WI38 (cell line): ENCODE data around the gene KRTAP2-3.
"Not testable (repeated sequence)": the region's sequence is repeated elsewhere in the genome, so short reads cannot be mapped to it uniquely, and the experiment has no call there.

Experiments used
- H3K4me3 ChIP-seq: 2 replicates; pipeline ENCODE4 v1.5.1; 2011; ENCODE audit warnings: low read depth, mild to moderate bottlenecking, control low read depth, low read length
- CTCF ChIP-seq: IDR thresholded peaks from 2 replicates; pipeline ENCODE4 v1.5.1; 2012; ENCODE audit warnings: low read depth, mild to moderate bottlenecking, control low read depth, low read length

Gene KRTAP2-3, protein sequence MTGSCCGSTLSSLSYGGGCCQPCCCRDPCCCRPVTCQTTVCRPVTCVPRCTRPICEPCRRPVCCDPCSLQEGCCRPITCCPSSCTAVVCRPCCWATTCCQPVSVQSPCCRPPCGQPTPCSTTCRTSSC

GRCh38 chr17:41060052-41060604, at the start of gene KRTAP2-3:
Gene KRTAP2-3, minus strand, starts transcription at chr17:41060114. Its CDS starts 64 bp downstream, at chr17:41060050.
- H3K4me3 ChIP-seq, result no peak within 1 kb of the TSS
- TF ChIP-seq CTCF, result no peak

- H3K4me3 ChIP-seq, result not testable (repeated sequence)
These were observed 48.9 kb upstream of the KRTAP2-3 start for GRCh38 chr17:41108728-41109386.

- TF ChIP-seq CTCF, result no peak
- H3K4me3 ChIP-seq, result no peak overlapping the region
These were observed 48.1 kb upstream of the KRTAP2-3 start for GRCh38 chr17:41107941-41108450.

- not testable (repeated sequence) for H3K4me3 ChIP-seq
These were observed 45.4 kb upstream of the KRTAP2-3 start, which contains the start of gene KRTAP4-9 for GRCh38 chr17:41105347-41105746. Gene KRTAP4-9, plus strand, starts transcription at chr17:41105389. Its CDS starts 0 bp downstream, at chr17:41105389.

DNA sequence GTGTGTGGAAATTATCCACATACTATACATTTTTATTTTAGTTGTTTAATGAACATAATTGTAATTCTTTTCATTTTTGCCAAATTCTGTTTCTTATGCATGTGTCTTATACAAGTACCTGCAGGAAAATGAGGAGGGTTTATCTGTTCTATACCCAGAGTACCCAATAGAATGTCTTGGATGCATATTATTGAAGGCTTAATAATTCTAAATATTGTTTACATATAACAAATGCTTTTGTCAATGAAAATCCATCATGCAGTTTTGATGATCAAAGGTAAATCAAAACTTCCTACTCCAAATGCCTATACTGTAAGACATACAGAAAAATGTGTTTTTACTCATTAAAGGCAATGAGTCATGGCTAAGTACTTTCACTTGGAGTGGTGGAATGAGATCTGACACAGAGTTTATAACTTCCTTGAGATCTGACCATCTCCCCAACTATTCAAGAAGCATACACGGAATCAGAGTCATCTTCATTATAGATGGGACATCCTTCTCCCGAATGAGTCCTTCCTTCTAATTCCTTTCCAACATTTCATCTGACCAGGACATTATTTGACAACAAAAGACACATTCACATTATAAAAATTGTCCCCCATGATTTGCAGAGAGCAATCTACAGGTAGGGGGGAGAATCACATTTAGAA, 44.6 kb upstream of the KRTAP2-3 start:
- not testable (repeated sequence) for H3K4me3 ChIP-seq

GRCh38 chr17:41103896-41104295, 44.0 kb upstream of the KRTAP2-3 start:
- no peak overlapping the region for H3K4me3 ChIP-seq
- no peak for TF ChIP-seq CTCF

DNA sequence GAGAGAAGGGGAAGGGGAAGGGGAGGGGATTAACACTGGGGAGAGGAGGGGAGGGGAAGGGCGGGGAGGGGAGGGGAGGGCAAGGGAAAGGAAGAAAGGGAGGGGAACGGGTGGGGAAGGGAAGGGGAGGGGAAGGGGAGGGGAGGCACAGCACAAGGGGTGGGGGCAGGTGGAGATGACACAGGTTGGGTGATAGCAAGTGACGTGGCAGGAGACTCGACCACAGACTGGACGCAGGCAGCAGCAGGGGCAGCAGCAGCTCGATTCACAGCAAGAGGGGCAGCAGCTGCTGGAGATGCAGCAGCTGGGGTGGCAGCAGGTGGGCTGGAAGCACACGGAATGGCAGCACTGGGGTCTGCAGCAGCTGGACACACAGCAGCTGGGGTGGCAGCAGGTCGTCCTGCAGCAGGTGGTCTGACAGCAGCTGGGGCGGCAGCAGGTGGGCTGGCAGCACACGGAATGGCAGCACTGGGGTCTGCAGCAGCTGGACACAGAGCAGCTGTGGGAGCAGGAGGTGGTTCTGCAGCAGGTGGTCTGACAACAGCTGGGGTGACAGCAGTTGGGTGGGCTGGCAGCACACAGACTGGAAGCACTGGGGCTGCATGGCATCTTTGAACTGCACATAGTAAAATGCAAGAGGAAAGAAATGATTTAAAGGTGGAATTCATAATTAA, 41.8 kb upstream of the KRTAP2-3 start, which contains the start of gene KRTAP4-16:
KRTAP4-16 (minus strand) TSS at position 624 of the 674 bp plus-strand sequence; CDS start at position 624, 0 bp downstream.
- H3K4me3 ChIP-seq, result no peak within 1 kb of the TSS

GRCh38 chr17:41099682-41100480, 40.0 kb upstream of the KRTAP2-3 start:
- not testable (repeated sequence) for H3K4me3 ChIP-seq

More for the DNA sequence above, 41.8 kb upstream of the KRTAP2-3 start, which contains the start of gene KRTAP4-16:
- no peak for TF ChIP-seq CTCF
